ENCODE results near the gene MDFI. TPM values are rescaled to one million over a fixed set of nuclear protein-coding genes. Genes with fewer than 3 reads are reported as not detected.

MDFI gene
- polyA plus RNA-seq, 1 donor = 22.1 TPM

- no peak overlapping the region for H3K4me3 ChIP-seq (ENCODE audit: low read length)
- no peaks in the 10 kb centered on the region for H3K27me3 ChIP-seq (ENCODE audit: control insufficient read depth, insufficient read depth, low read length)
- H3K36me3 ChIP-seq (ENCODE audit: control insufficient read depth, insufficient read depth, low read length) = peaks cover 36% of the 10 kb centered on the region
- H3K4me1 ChIP-seq (ENCODE audit: control insufficient read depth, insufficient read depth, low read length) = peaks cover 10% of the 10 kb centered on the region
- no peaks in the 10 kb centered on the region for H3K9me3 ChIP-seq (ENCODE audit: control insufficient read depth, low read depth, low read length)
- no CpG with 5 or more reads among the region's 4 CpGs for WGBS (ENCODE audit: insufficient coverage, low lambda C conversion rate)
- H3K27ac ChIP-seq (ENCODE audit: low read length) = peak overlapping the region; percentile 16
- DNase-seq = no peak
Measured at GRCh38 chr6:41602422-41602743, 35.9 kb upstream of the MDFI start.

- no CpG with 5 or more reads among the region's 20 CpGs for WGBS (ENCODE audit: insufficient coverage, low lambda C conversion rate)
- H3K4me1 ChIP-seq (ENCODE audit: control insufficient read depth, insufficient read depth, low read length) = peaks cover 10% of the 10 kb centered on the region
- DNase-seq = peak; percentile 78 to 81
- H3K27me3 ChIP-seq (ENCODE audit: control insufficient read depth, insufficient read depth, low read length) = no peaks in the 10 kb centered on the region
- peak overlapping the region; percentile 16 for H3K27ac ChIP-seq (ENCODE audit: low read length)
- peaks cover 32% of the 10 kb centered on the region for H3K36me3 ChIP-seq (ENCODE audit: control insufficient read depth, insufficient read depth, low read length)
- H3K4me3 ChIP-seq (ENCODE audit: low read length) = no peak overlapping the region
- no peaks in the 10 kb centered on the region for H3K9me3 ChIP-seq (ENCODE audit: control insufficient read depth, low read depth, low read length)
Measured at GRCh38 chr6:41602864-41603608, 35.2 kb upstream of the MDFI start.

- Histone ChIP-seq H3K27ac (ENCODE audit: low read length) (no peak overlapping the region), H3K27me3 (ENCODE audit: control insufficient read depth, insufficient read depth, low read length) (no peaks in the 10 kb centered on the region), H3K4me3 (ENCODE audit: low read length) (no peak overlapping the region), H3K36me3 (ENCODE audit: control insufficient read depth, insufficient read depth, low read length) (peaks cover 22% of the 10 kb centered on the region), H3K4me1 (ENCODE audit: control insufficient read depth, insufficient read depth, low read length) (peaks cover 10% of the 10 kb centered on the region), H3K9me3 (ENCODE audit: control insufficient read depth, low read depth, low read length) (no peaks in the 10 kb centered on the region)
- WGBS (ENCODE audit: insufficient coverage, low lambda C conversion rate) = no CpG with 5 or more reads among the region's 5 CpGs
- DNase-seq = no peak
Measured at GRCh38 chr6:41604006-41604405, 34.3 kb upstream of the MDFI start.

GRCh38 chr6:41605649-41606048 lies 32.6 kb upstream of the MDFI start:
- no CpG with 5 or more reads among the region's 3 CpGs for WGBS (ENCODE audit: insufficient coverage, low lambda C conversion rate)
- peaks cover 10% of the 10 kb centered on the region for H3K4me1 ChIP-seq (ENCODE audit: control insufficient read depth, insufficient read depth, low read length)
- H3K36me3 ChIP-seq (ENCODE audit: control insufficient read depth, insufficient read depth, low read length) = peaks cover 6% of the 10 kb centered on the region

GRCh38 chr6:41607036-41607435 lies 31.2 kb upstream of the MDFI start:
- Histone ChIP-seq H3K4me3 (ENCODE audit: low read length) (no peak overlapping the region), H3K27me3 (ENCODE audit: control insufficient read depth, insufficient read depth, low read length) (no peaks in the 10 kb centered on the region), H3K4me1 (ENCODE audit: control insufficient read depth, insufficient read depth, low read length) (peaks cover 10% of the 10 kb centered on the region), H3K36me3 (ENCODE audit: control insufficient read depth, insufficient read depth, low read length) (no peaks in the 10 kb centered on the region), H3K9me3 (ENCODE audit: control insufficient read depth, low read depth, low read length) (no peaks in the 10 kb centered on the region), H3K27ac (ENCODE audit: low read length) (no peak overlapping the region)
- DNase-seq = no peak
- WGBS (ENCODE audit: insufficient coverage, low lambda C conversion rate) = 75% methylated on average over 1 of the region's 5 CpGs

More at GRCh38 chr6:41605649-41606048, 32.6 kb upstream of the MDFI start:
- H3K9me3 ChIP-seq (ENCODE audit: control insufficient read depth, low read depth, low read length) = no peaks in the 10 kb centered on the region
- H3K4me3 ChIP-seq (ENCODE audit: low read length) = no peak overlapping the region
- no peak for DNase-seq
- H3K27ac ChIP-seq (ENCODE audit: low read length) = no peak overlapping the region
- H3K27me3 ChIP-seq (ENCODE audit: control insufficient read depth, insufficient read depth, low read length) = no peaks in the 10 kb centered on the region

- WGBS (ENCODE audit: insufficient coverage, low lambda C conversion rate) = no CpG with 5 or more reads among the region's 9 CpGs
Measured at GRCh38 chr6:41607736-41608135, 30.5 kb upstream of the MDFI start.

GRCh38 chr6:41608443-41609151 lies 29.7 kb upstream of the MDFI start:
- Histone ChIP-seq H3K27ac (ENCODE audit: low read length) (no peak overlapping the region), H3K4me3 (ENCODE audit: low read length) (no peak overlapping the region), H3K4me1 (ENCODE audit: control insufficient read depth, insufficient read depth, low read length) (no peaks in the 10 kb centered on the region), H3K9me3 (ENCODE audit: control insufficient read depth, low read depth, low read length) (peaks cover 8% of the 10 kb centered on the region), H3K27me3 (ENCODE audit: control insufficient read depth, insufficient read depth, low read length) (no peaks in the 10 kb centered on the region), H3K36me3 (ENCODE audit: control insufficient read depth, insufficient read depth, low read length) (no peaks in the 10 kb centered on the region)
- no peak for DNase-seq
- 70% methylated on average over 4 of the region's 11 CpGs for WGBS (ENCODE audit: insufficient coverage, low lambda C conversion rate)

More at GRCh38 chr6:41607736-41608135, 30.5 kb upstream of the MDFI start:
- H3K4me1 ChIP-seq (ENCODE audit: control insufficient read depth, insufficient read depth, low read length) = peaks cover 5% of the 10 kb centered on the region
- H3K27ac ChIP-seq (ENCODE audit: low read length) = no peak overlapping the region
- H3K27me3 ChIP-seq (ENCODE audit: control insufficient read depth, insufficient read depth, low read length) = no peaks in the 10 kb centered on the region
- H3K9me3 ChIP-seq (ENCODE audit: control insufficient read depth, low read depth, low read length) = peaks cover 2% of the 10 kb centered on the region
- no peak for DNase-seq
- no peaks in the 10 kb centered on the region for H3K36me3 ChIP-seq (ENCODE audit: control insufficient read depth, insufficient read depth, low read length)
- no peak overlapping the region for H3K4me3 ChIP-seq (ENCODE audit: low read length)

GRCh38 chr6:41614715-41615114 lies 23.6 kb upstream of the MDFI start:
- 86% methylated on average over 2 of the region's 2 CpGs for WGBS (ENCODE audit: insufficient coverage, low lambda C conversion rate)
- DNase-seq = no peak

GRCh38 chr6:41615311-41615710 lies 23.0 kb upstream of the MDFI start:
- no peak for DNase-seq
- H3K9me3 ChIP-seq (ENCODE audit: control insufficient read depth, low read depth, low read length) = peaks cover 8% of the 10 kb centered on the region

More at GRCh38 chr6:41614715-41615114, 23.6 kb upstream of the MDFI start:
- H3K36me3 ChIP-seq (ENCODE audit: control insufficient read depth, insufficient read depth, low read length) = no peaks in the 10 kb centered on the region
- H3K27ac ChIP-seq (ENCODE audit: low read length) = no peak overlapping the region
- peaks cover 8% of the 10 kb centered on the region for H3K9me3 ChIP-seq (ENCODE audit: control insufficient read depth, low read depth, low read length)
- no peaks in the 10 kb centered on the region for H3K4me1 ChIP-seq (ENCODE audit: control insufficient read depth, insufficient read depth, low read length)
- H3K27me3 ChIP-seq (ENCODE audit: control insufficient read depth, insufficient read depth, low read length) = peaks cover 7% of the 10 kb centered on the region
- H3K4me3 ChIP-seq (ENCODE audit: low read length) = no peak overlapping the region

GRCh38 chr6:41618598-41618997 lies 19.7 kb upstream of the MDFI start:
- DNase-seq = no peak
- no peaks in the 10 kb centered on the region for H3K4me1 ChIP-seq (ENCODE audit: control insufficient read depth, insufficient read depth, low read length)
- H3K27ac ChIP-seq (ENCODE audit: low read length) = no peak overlapping the region
- WGBS (ENCODE audit: insufficient coverage, low lambda C conversion rate) = no CpG with 5 or more reads among the region's 3 CpGs
- H3K9me3 ChIP-seq (ENCODE audit: control insufficient read depth, low read depth, low read length) = no peaks in the 10 kb centered on the region
- H3K27me3 ChIP-seq (ENCODE audit: control insufficient read depth, insufficient read depth, low read length) = peaks cover 7% of the 10 kb centered on the region
- no peaks in the 10 kb centered on the region for H3K36me3 ChIP-seq (ENCODE audit: control insufficient read depth, insufficient read depth, low read length)
- H3K4me3 ChIP-seq (ENCODE audit: low read length) = no peak overlapping the region

More at GRCh38 chr6:41615311-41615710, 23.0 kb upstream of the MDFI start:
- Histone ChIP-seq H3K27ac (ENCODE audit: low read length) (no peak overlapping the region), H3K36me3 (ENCODE audit: control insufficient read depth, insufficient read depth, low read length) (no peaks in the 10 kb centered on the region), H3K27me3 (ENCODE audit: control insufficient read depth, insufficient read depth, low read length) (peaks cover 7% of the 10 kb centered on the region), H3K4me3 (ENCODE audit: low read length) (no peak overlapping the region), H3K4me1 (ENCODE audit: control insufficient read depth, insufficient read depth, low read length) (no peaks in the 10 kb centered on the region)
- 100% methylated on average over 2 of the region's 7 CpGs for WGBS (ENCODE audit: insufficient coverage, low lambda C conversion rate)

All from large intestine (tissue), 3 donors.